ENCODE data around the gene DUSP1.

DNA sequence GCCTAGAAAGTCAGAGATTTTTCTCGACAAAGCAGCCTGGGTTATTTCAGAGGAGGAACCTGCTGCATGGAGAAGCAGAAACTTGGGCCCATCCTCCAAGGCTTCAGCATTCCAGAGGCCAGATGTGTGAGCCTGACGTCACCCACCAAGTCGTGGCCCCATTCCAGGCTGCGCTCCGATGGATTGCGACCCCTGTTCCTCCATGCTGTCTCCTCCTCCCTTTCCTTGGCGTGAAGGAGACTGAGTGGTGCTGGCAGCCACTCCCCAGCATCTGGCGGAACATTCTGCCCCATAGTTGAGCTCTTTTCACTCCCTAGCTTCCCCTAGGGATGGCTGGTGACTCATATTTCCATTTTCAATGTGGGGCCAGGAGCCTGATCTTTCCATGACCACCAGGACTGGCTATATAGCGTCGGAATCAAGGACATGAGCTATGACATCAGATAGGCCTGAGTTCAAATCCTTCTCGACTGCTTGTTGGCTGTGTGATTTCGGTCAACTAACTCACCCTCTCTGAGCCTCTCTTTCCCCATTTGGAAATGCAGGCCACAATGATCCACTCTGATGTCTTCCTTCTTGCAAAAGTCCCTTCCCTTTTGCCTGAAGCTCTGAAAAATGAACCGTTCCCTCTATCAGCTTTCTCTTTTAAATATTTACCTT is 24.5 kb upstream of the DUSP1 start:
- TF ChIP-seq, protein P1, sequence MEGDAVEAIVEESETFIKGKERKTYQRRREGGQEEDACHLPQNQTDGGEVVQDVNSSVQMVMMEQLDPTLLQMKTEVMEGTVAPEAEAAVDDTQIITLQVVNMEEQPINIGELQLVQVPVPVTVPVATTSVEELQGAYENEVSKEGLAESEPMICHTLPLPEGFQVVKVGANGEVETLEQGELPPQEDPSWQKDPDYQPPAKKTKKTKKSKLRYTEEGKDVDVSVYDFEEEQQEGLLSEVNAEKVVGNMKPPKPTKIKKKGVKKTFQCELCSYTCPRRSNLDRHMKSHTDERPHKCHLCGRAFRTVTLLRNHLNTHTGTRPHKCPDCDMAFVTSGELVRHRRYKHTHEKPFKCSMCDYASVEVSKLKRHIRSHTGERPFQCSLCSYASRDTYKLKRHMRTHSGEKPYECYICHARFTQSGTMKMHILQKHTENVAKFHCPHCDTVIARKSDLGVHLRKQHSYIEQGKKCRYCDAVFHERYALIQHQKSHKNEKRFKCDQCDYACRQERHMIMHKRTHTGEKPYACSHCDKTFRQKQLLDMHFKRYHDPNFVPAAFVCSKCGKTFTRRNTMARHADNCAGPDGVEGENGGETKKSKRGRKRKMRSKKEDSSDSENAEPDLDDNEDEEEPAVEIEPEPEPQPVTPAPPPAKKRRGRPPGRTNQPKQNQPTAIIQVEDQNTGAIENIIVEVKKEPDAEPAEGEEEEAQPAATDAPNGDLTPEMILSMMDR (IDR thresholded peaks at IDR 0.05): peak in 1 of 6 experiments; percentile 33
- no peak for TF ChIP-seq POLR2A (IDR thresholded peaks at IDR 0.05)

Data from upper lobe of left lung (tissue), 4 donors.